ENCODE data around the gene RAB5B. TPM values are rescaled to one million over a fixed set of nuclear protein-coding genes. Genes with fewer than 3 reads are reported as not detected.
A peak's percentile ranks its signal among the peaks of the same experiment; 100 is the strongest.
"Not testable (repeated sequence)": the region's sequence is repeated elsewhere in the genome, so short reads cannot be mapped to it uniquely, and the experiment has no call there.

The RAB5B gene
- total RNA-seq, 3 donors from 2014 or later: 131 to 179 (median 173) TPM

- no peaks in the 10 kb centered on the region for H3K4me1 ChIP-seq (ENCODE audit: low read depth)
- no peak for ATAC-seq
- no peak overlapping the region for H3K4me3 ChIP-seq
- H3K9me3 ChIP-seq: no peaks in the 10 kb centered on the region
- TF ChIP-seq, protein P1, sequence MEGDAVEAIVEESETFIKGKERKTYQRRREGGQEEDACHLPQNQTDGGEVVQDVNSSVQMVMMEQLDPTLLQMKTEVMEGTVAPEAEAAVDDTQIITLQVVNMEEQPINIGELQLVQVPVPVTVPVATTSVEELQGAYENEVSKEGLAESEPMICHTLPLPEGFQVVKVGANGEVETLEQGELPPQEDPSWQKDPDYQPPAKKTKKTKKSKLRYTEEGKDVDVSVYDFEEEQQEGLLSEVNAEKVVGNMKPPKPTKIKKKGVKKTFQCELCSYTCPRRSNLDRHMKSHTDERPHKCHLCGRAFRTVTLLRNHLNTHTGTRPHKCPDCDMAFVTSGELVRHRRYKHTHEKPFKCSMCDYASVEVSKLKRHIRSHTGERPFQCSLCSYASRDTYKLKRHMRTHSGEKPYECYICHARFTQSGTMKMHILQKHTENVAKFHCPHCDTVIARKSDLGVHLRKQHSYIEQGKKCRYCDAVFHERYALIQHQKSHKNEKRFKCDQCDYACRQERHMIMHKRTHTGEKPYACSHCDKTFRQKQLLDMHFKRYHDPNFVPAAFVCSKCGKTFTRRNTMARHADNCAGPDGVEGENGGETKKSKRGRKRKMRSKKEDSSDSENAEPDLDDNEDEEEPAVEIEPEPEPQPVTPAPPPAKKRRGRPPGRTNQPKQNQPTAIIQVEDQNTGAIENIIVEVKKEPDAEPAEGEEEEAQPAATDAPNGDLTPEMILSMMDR (IDR thresholded peaks at IDR 0.05): no peak
- no peak for DNase-seq
- H3K36me3 ChIP-seq (ENCODE audit: low read depth): no peaks in the 10 kb centered on the region
- intact Hi-C loops (cut with DNase I, micrococcal nuclease): no loop called here
Measured at GRCh38 chr12:55985341-55985740, 11.5 kb downstream of the RAB5B start.

DNA sequence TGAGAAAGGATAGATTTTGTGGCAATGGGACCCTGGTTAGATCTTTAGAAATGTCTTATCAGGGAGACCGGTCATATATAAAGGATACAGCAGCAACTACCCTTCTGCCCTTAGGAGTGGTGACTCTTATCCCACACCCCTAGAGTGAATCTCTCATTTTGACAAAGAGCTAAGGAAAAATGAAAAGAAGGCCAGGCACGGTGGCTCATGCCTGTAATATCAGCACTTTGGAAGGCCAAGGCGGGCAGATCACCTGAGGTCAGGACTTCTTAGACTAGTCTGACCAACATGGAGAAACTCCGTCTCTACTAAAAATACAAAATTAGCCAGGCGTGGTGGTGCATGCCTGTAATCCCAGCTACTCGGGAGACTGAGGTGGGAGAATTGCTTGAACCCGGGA is 12.1 kb downstream of the RAB5B start:
- intact Hi-C loops (cut with DNase I, micrococcal nuclease); DNase-seq; H3K4me3 ChIP-seq; H3K9me3 ChIP-seq; ATAC-seq; H3K4me1 ChIP-seq (ENCODE audit: low read depth); H3K36me3 ChIP-seq (ENCODE audit: low read depth): not testable (repeated sequence)

DNA sequence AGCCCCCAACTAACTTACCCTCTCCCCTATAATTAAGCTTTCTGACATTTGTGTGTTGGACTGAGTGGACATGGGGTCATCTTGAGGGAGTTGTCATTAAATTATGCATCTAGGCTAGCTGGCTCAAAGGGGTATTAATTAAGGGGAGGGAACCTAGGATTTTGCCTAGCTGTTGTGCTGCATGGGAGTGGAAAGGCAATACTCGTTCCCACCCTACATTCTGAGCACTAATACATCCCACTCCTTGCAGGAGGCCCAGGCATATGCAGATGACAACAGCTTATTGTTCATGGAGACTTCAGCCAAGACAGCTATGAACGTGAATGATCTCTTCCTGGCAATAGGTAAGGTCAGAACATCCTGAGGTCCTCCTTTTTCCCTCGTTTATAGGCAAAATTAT is 17.2 kb downstream of the RAB5B start:
- Histone ChIP-seq H3K4me1 (ENCODE audit: low read depth) (no peaks in the 10 kb centered on the region), H3K9me3 (no peaks in the 10 kb centered on the region), H3K36me3 (ENCODE audit: low read depth) (peaks cover 5% of the 10 kb centered on the region), H3K4me3 (no peak overlapping the region)
- TF ChIP-seq, protein P1 (IDR thresholded peaks at IDR 0.05): no peak
- ATAC-seq: no peak
- intact Hi-C loops (cut with DNase I, micrococcal nuclease): loop anchor here in 1 of 2 donors (5.0 kb wide), 1 partner anchor 41 kb away; no protein-coding TSS in a partner anchor
- DNase-seq: no peak

DNA sequence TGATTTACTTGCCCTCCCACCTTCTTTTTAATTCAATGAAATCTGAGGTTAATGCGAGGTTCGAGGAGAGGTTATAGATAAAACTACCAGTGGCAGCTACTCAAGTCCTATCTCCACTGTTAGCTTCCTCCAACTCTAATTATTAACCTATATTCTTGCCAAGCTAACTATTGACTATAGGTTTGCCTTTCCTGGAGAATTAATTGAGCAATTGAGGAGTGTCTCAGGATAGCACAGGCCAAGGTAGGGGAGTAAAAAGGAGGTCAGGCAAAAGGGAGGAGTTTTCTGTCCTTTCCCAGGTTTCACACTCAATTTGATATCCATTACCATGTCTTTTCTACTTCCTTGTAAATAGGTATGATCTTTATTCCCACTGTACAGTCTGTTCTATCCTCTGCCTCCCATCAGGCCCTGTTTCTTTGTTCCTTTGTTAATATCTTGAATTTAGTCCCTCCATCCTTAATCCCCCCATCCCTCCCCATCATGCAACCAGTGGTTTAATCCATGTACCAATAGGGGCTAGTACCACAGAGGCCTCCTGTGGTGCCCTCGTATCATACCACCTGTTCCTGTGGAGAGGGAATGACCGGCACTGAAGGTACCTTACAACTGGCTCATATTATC is 19.5 kb downstream of the RAB5B start:
- ATAC-seq: no peak

DNA sequence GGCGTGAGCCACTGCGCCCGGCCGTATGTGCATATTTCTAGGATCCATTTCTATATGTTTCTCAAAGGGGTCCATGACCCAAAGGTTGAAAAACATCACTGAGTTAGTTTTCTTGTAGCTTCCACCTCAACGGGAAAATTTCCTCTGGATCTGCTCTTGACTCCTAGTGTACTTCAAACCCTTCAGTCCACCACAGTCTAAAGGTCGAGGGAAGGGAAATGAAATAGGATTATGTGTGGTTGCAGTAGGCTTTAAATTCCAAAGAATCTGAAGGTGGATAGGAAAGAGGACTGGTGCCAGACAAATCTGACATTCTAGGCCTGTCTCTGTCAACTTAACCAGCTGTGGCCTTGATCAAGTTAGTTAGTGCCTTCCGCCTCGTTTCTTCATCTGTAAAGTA is 21.5 kb downstream of the RAB5B start:
- Histone ChIP-seq H3K4me1 (ENCODE audit: low read depth) (peaks cover under 1% of the 10 kb centered on the region), H3K4me3 (no peak overlapping the region), H3K36me3 (ENCODE audit: low read depth) (peaks cover 5% of the 10 kb centered on the region), H3K9me3 (no peaks in the 10 kb centered on the region)
- intact Hi-C loops (cut with DNase I, micrococcal nuclease): no loop called here
- ATAC-seq: no peak
- TF ChIP-seq, protein P1 (IDR thresholded peaks at IDR 0.05): no peak
- DNase-seq: no peak

More for the DNA sequence above, 19.5 kb downstream of the RAB5B start:
- no peak for DNase-seq
- Histone ChIP-seq H3K4me1 (ENCODE audit: low read depth) (no peaks in the 10 kb centered on the region), H3K9me3 (no peaks in the 10 kb centered on the region), H3K36me3 (ENCODE audit: low read depth) (peaks cover 5% of the 10 kb centered on the region), H3K4me3 (no peak overlapping the region)
- intact Hi-C loops (cut with DNase I, micrococcal nuclease): loop anchor here in 1 of 2 donors (5.0 kb wide), 1 partner anchor 39 kb away; no protein-coding TSS in a partner anchor
- TF ChIP-seq, protein P1 (IDR thresholded peaks at IDR 0.05): no peak

- Histone ChIP-seq H3K9me3 (no peaks in the 10 kb centered on the region), H3K4me1 (ENCODE audit: low read depth) (peaks cover 7% of the 10 kb centered on the region), H3K36me3 (ENCODE audit: low read depth) (peaks cover 3% of the 10 kb centered on the region), H3K4me3 (peak overlapping the region; percentile 39)
- intact Hi-C loops (cut with DNase I, micrococcal nuclease): no loop called here
- ATAC-seq (peak; percentile 65), DNase-seq (peak in 2 of 3 donors; percentile 51 to 59)
- TF ChIP-seq, protein P1 (IDR thresholded peaks at IDR 0.05): peak; percentile 61
Measured at GRCh38 chr12:55996201-55996714, 22.4 kb downstream of the RAB5B start.
